Liver (tissue), 3 donors: ENCODE data around the gene CATSPERB.

Experiments used
- CTCF ChIP-seq: fragments of 150-350 bp; IDR thresholded peaks from 2 replicates; pipeline ENCODE4 v1.5.1; 2017; ENCODE audit warnings: improper control_type of control experiment, low read depth, low read length; ENCODE audit not compliant: missing input control
- EGR1 ChIP-seq, 2 donors: IDR thresholded peaks; 2 replicates each; pipeline ENCODE4 v1.6.1; 2016 to 2018; ENCODE audit warnings: antibody characterized with exemption in 2 of 2, low read depth in 2 of 2
- HNF4G ChIP-seq: IDR thresholded peaks from 2 replicates; pipeline ENCODE4 v1.6.1; 2016; ENCODE audit warnings: antibody characterized with exemption
- JUND ChIP-seq, 2 donors: IDR thresholded peaks; 2 replicates each; pipeline ENCODE4 v1.6.1; 2016; ENCODE audit warnings: antibody characterized with exemption in 2 of 2
- MAX ChIP-seq: IDR thresholded peaks from 2 replicates; pipeline ENCODE4 v1.6.1; 2016; ENCODE audit warnings: antibody characterized with exemption
- RAD21 ChIP-seq, 2 donors: IDR thresholded peaks; 2 replicates each; pipeline ENCODE4 v1.6.1; 2016; ENCODE audit warnings: antibody characterized with exemption in 2 of 2, mild to moderate bottlenecking in 2 of 2
- ZBTB33 ChIP-seq: IDR thresholded peaks from 2 replicates; pipeline ENCODE4 v1.6.1; 2016; ENCODE audit warnings: antibody characterized with exemption
- TF ChIP-seq, protein P1 (sequence below): IDR thresholded peaks from 2 replicates; pipeline ENCODE4 v1.6.1; 2016; ENCODE audit warnings: antibody characterized with exemption
- donor health status: healthy.
- donor health status: healthy.

DNA sequence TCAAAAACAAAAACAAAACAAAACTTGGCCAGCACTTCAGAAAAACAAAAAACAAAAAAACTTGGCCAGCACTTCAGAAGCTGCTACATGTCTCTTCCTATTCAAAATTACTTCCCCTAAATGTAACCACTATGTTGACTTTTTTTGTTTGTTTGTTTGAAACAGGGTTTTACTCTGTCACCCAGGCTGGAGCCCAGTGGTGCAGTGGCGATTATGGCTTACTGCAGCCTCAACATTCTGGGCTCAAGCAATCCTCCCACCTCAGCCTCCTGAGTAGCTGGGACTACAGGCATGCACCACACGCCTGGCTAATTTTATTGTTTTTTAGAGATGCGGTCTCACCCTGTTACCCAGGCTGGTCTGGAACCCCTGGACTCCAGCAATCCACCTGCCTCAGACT, 183.8 kb downstream of the CATSPERB start:
- TF ChIP-seq CTCF = no peak
- no peak for TF ChIP-seq JUND (IDR thresholded peaks at IDR 0.05)
- TF ChIP-seq RAD21 (IDR thresholded peaks at IDR 0.05) = no peak
- no peak for TF ChIP-seq HNF4G
- TF ChIP-seq EGR1 (IDR thresholded peaks at IDR 0.05; ENCODE audit: low read depth in 2 of 2) = no peak
- TF ChIP-seq ZBTB33 = no peak
- TF ChIP-seq, protein P1, sequence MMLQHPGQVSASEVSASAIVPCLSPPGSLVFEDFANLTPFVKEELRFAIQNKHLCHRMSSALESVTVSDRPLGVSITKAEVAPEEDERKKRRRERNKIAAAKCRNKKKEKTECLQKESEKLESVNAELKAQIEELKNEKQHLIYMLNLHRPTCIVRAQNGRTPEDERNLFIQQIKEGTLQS = no peak
- no peak for TF ChIP-seq MAX
